Breast epithelium (tissue), 3 donors: ENCODE measurements around the gene P2RX2.

Experiments used
- CTCF ChIP-seq, 3 donors: fragments of 450-650 bp; IDR thresholded peaks; one replicate each; pipeline ENCODE4 v1.5.1; 2016 to 2017; ENCODE audit warnings: antibody characterized with exemption in 3 of 3, mild to moderate bottlenecking in 3 of 3, moderate library complexity in 3 of 3
- POLR2A ChIP-seq: fragments of 450-650 bp; IDR thresholded peaks from one replicate; pipeline ENCODE4 v1.6.1; 2016; ENCODE audit warnings: antibody characterized with exemption, mild to moderate bottlenecking, moderate library complexity
- POLR2AphosphoS5 ChIP-seq, 3 donors: sonication (generic); formaldehyde crosslinking; IDR thresholded peaks; one replicate each; pipeline ENCODE4 v1.6.1; 2017; ENCODE audit warnings: antibody characterized with exemption in 3 of 3

DNA sequence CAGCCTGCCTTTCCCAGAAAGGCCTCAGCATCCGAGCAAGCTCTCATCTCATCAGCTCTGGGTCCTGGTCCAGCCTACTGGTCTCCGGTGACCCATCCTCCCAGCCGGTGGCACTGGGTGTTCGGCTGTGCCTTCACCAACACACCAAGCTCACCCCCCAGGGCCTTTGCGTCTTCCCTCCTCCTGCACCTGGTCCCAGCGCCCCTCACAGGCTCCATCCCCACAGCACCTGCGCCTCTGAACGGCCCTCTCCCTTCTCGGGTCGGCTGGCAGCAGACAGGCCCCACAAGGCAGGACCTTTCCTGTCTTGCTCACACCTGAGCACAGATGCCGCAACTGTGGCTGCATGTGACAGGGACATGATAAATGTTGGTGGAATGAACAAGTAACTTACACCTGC lies 13.1 kb downstream of the P2RX2 start:
- TF ChIP-seq CTCF (IDR thresholded peaks at IDR 0.05) = no peak
- TF ChIP-seq POLR2A = no peak
- TF ChIP-seq POLR2AphosphoS5 (IDR thresholded peaks at IDR 0.05) = no peak
